KOPT-K1 (cell line): ENCODE data around the gene DPYSL3.
"Not testable (repeated sequence)": the region's sequence is repeated elsewhere in the genome, so short reads cannot be mapped to it uniquely, and the experiment has no call there.

Source experiments
- H3K27ac ChIP-seq: fragments of 200-600 bp; sonication (generic); 2 replicates; pipeline ENCODE4 v1.5.1; 2016; ENCODE audit warnings: antibody characterized with exemption, mild to moderate bottlenecking, low read depth, low read length; ENCODE audit not compliant: poor library complexity, severe bottlenecking
- H3K36me3 ChIP-seq: fragments of 200-600 bp; sonication (generic); 2 replicates; pipeline ENCODE4 v1.5.1; 2017; ENCODE audit warnings: antibody characterized with exemption, mild to moderate bottlenecking, low read length, moderate library complexity; ENCODE audit not compliant: insufficient read depth
- H3K9me3 ChIP-seq: fragments of 200-600 bp; sonication (generic); 2 replicates; pipeline ENCODE4 v1.5.1; 2017; ENCODE audit warnings: antibody characterized with exemption, low read length, mild to moderate bottlenecking; ENCODE audit not compliant: insufficient read depth, poor library complexity, severe bottlenecking

DPYSL3 gene

GRCh38 chr5:147369742-147370374, 140.0 kb downstream of the DPYSL3 start:
- H3K36me3 ChIP-seq, result no peaks in the 10 kb centered on the region

GRCh38 chr5:147367381-147367780, 142.5 kb downstream of the DPYSL3 start:
- not testable (repeated sequence) for H3K9me3 ChIP-seq, H3K36me3 ChIP-seq, H3K27ac ChIP-seq

More at GRCh38 chr5:147369742-147370374, 140.0 kb downstream of the DPYSL3 start:
- Histone ChIP-seq H3K9me3 (no peaks in the 10 kb centered on the region), H3K27ac (no peak overlapping the region)

- Histone ChIP-seq H3K9me3 (no peaks in the 10 kb centered on the region), H3K27ac (no peak overlapping the region), H3K36me3 (no peaks in the 10 kb centered on the region)
Measured at GRCh38 chr5:147361441-147362175, 148.3 kb downstream of the DPYSL3 start.

GRCh38 chr5:147360816-147361215, 149.1 kb downstream of the DPYSL3 start:
- H3K27ac ChIP-seq, result no peak overlapping the region
- H3K9me3 ChIP-seq, result no peaks in the 10 kb centered on the region
- H3K36me3 ChIP-seq, result no peaks in the 10 kb centered on the region

GRCh38 chr5:147359581-147359980, 150.3 kb downstream of the DPYSL3 start:
- no peak overlapping the region for H3K27ac ChIP-seq
- H3K36me3 ChIP-seq, result no peaks in the 10 kb centered on the region

GRCh38 chr5:147359101-147359500, 150.8 kb downstream of the DPYSL3 start:
- H3K27ac ChIP-seq, result no peak overlapping the region
- H3K9me3 ChIP-seq, result no peaks in the 10 kb centered on the region

More at GRCh38 chr5:147359581-147359980, 150.3 kb downstream of the DPYSL3 start:
- H3K9me3 ChIP-seq, result no peaks in the 10 kb centered on the region

GRCh38 chr5:147349241-147349640, 160.6 kb downstream of the DPYSL3 start:
- no peak overlapping the region for H3K27ac ChIP-seq
- no peaks in the 10 kb centered on the region for H3K36me3 ChIP-seq
- no peaks in the 10 kb centered on the region for H3K9me3 ChIP-seq

More at GRCh38 chr5:147359101-147359500, 150.8 kb downstream of the DPYSL3 start:
- H3K36me3 ChIP-seq, result no peaks in the 10 kb centered on the region

GRCh38 chr5:147348451-147348850, 161.4 kb downstream of the DPYSL3 start:
- H3K36me3 ChIP-seq, result no peaks in the 10 kb centered on the region
- H3K9me3 ChIP-seq, result no peaks in the 10 kb centered on the region
- no peak overlapping the region for H3K27ac ChIP-seq

GRCh38 chr5:147348046-147348445, 161.8 kb downstream of the DPYSL3 start:
- no peak overlapping the region for H3K27ac ChIP-seq
- no peaks in the 10 kb centered on the region for H3K36me3 ChIP-seq
- no peaks in the 10 kb centered on the region for H3K9me3 ChIP-seq

GRCh38 chr5:147346006-147346561, 163.8 kb downstream of the DPYSL3 start:
- H3K9me3 ChIP-seq, result no peaks in the 10 kb centered on the region
- no peak overlapping the region for H3K27ac ChIP-seq
- no peaks in the 10 kb centered on the region for H3K36me3 ChIP-seq

GRCh38 chr5:147344861-147345260, 165.0 kb downstream of the DPYSL3 start:
- H3K36me3 ChIP-seq, result no peaks in the 10 kb centered on the region
- H3K9me3 ChIP-seq, result no peaks in the 10 kb centered on the region
- H3K27ac ChIP-seq, result no peak overlapping the region

- Histone ChIP-seq H3K27ac (no peak overlapping the region), H3K9me3 (no peaks in the 10 kb centered on the region)
Measured at GRCh38 chr5:147341345-147341744, 168.5 kb downstream of the DPYSL3 start.

GRCh38 chr5:147340941-147341340, 168.9 kb downstream of the DPYSL3 start:
- no peaks in the 10 kb centered on the region for H3K36me3 ChIP-seq
- no peak overlapping the region for H3K27ac ChIP-seq
- H3K9me3 ChIP-seq, result no peaks in the 10 kb centered on the region

More at GRCh38 chr5:147341345-147341744, 168.5 kb downstream of the DPYSL3 start:
- H3K36me3 ChIP-seq, result no peaks in the 10 kb centered on the region
